Activated T-helper 9 cell treated with anti-CD3 and anti-CD28 coated beads, Interleukin-2, amount 50 U/mL, for 16 hours (primary cell): ENCODE measurements around the gene LRIT3.

ENCODE experiments used
- DNase-seq: peaks from one replicate; pipeline ENCODE4 v3.0.0-alpha.2; 2020; ENCODE audit warnings: low read depth

Gene LRIT3

DNA sequence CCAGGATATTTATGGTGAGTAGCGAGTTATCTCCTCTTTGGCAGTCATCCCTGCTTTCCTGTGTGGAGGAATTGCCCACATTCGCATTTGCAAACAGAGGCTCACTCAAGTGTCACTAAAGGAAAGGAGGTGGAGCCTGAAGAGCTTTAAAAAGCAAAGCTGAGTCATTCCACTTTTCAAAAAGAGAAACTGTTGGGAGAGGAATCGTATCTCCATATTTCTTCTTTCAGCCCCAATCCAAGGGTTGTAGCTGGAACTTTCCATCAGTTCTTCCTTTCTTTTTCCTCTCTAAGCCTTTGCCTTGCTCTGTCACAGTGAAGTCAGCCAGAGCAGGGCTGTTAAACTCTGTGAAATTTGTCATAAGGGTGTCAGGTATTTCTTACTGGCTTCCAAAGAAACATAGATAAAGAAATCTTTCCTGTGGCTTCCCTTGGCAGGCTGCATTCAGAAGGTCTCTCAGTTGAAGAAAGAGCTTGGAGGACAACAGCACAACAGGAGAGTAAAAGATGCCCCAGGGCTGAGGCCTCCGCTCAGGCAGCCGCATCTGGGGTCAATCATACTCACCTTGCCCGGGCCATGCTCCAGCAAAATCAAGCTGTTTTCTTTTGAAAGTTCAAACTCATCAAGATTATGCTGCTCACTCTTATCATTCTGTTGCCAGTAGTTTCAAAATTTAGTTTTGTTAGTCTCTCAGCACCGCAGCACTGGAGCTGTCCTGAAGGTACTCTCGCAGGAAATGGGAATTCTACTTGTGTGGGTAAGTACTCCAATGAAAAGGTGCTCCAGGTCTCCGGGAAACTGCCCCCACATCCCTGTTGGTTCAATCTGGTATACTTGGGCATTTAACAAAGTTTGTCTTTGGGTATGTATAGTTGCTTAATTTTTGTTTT lies 65.0 kb downstream of the LRIT3 start, which contains the start of gene EGF:
TSS of gene EGF (plus strand) at position 178 of the 890 bp plus-strand sequence. CDS start at position 631, 453 bp downstream.
- DNase-seq: no peak

- DNase-seq: no peak
Measured at GRCh38 chr4:109913596-109914241, 65.8 kb downstream of the LRIT3 start.

- no peak for DNase-seq
Measured at GRCh38 chr4:109914322-109914721, 66.4 kb downstream of the LRIT3 start.

DNA sequence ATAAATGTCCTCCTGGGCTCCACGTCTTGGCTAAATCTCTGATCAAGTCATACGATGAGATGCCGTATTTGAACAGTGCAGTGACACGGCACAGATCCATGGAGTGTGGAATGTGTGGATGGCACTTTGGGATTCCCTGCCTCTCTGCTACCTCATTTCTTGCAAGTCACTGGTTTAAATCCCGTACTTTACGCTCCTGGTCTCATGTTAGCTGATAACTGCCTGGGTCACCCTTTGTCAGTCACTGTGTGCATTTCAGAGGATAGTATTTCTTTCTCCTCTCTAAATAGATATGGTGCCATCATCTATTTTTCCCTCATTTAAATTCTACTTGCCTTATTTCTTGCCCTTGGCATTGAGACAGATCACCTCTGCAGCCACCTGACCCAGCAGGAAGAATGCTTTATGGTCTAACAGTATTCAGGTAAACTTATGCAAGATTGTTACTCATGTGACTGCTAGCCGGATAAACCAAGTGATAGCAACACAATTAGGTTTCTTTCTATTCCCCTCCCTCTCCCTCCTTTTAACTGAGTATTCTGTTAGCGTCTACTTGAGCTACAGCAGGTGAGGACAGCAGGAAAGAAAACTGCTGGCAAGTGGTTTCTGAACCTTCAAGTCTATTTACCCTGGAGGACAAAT lies 67.6 kb downstream of the LRIT3 start:
- no peak for DNase-seq

GRCh38 chr4:109916027-109916409 lies 68.1 kb downstream of the LRIT3 start:
- DNase-seq: no peak

GRCh38 chr4:109921384-109921808 lies 73.5 kb downstream of the LRIT3 start:
- no peak for DNase-seq
